ENCODE measurements around the gene FAM162A.

FAM162A gene

GRCh38 chr3:122416966-122417365 is 33.0 kb downstream of the FAM162A start:
- TF ChIP-seq CSDC2 (CRISPR knock-in tag; IDR thresholded peaks at IDR 0.05) (no peak), ZNF70 (CRISPR knock-in tag; IDR thresholded peaks at IDR 0.05) (no peak)
- ATAC-seq, result peak; percentile 44

- TF ChIP-seq ZFP3 (CRISPR knock-in tag; IDR thresholded peaks at IDR 0.05) (no peak), ZNF8 (CRISPR knock-in tag; IDR thresholded peaks at IDR 0.05) (no peak)
- no peak for ATAC-seq
Measured at GRCh38 chr3:122421101-122421500, 37.1 kb downstream of the FAM162A start.

GRCh38 chr3:122421836-122422235 is 37.9 kb downstream of the FAM162A start:
- no peak for TF ChIP-seq TSHZ2 (CRISPR knock-in tag; IDR thresholded peaks at IDR 0.05)
- TF ChIP-seq BACH2 (CRISPR knock-in tag; IDR thresholded peaks at IDR 0.05; ENCODE audit: borderline replicate concordance), result no peak
- no peak for ATAC-seq

GRCh38 chr3:122427857-122428471 is 44.0 kb downstream of the FAM162A start:
- no peak for ATAC-seq
- no peak for TF ChIP-seq RARB (CRISPR knock-in tag; IDR thresholded peaks at IDR 0.05)
- no peak for TF ChIP-seq TSHZ2 (CRISPR knock-in tag; IDR thresholded peaks at IDR 0.05)
- TF ChIP-seq CSRNP3 (CRISPR knock-in tag; IDR thresholded peaks at IDR 0.05), result no peak
- no peak for TF ChIP-seq SNAI2 (CRISPR knock-in tag; IDR thresholded peaks at IDR 0.05)
- no peak for TF ChIP-seq CREB5 (CRISPR knock-in tag; IDR thresholded peaks at IDR 0.05; ENCODE audit: low read depth)
- TF ChIP-seq BACH2 (CRISPR knock-in tag; IDR thresholded peaks at IDR 0.05; ENCODE audit: borderline replicate concordance), result no peak
- TF ChIP-seq GLIS3 (CRISPR knock-in tag; IDR thresholded peaks at IDR 0.05), result no peak
- TF ChIP-seq ISL1 (CRISPR knock-in tag; IDR thresholded peaks at IDR 0.05), result no peak
- no peak for TF ChIP-seq PATZ1 (CRISPR knock-in tag; IDR thresholded peaks at IDR 0.05; ENCODE audit: borderline replicate concordance)
- TF ChIP-seq ZNF8 (CRISPR knock-in tag; IDR thresholded peaks at IDR 0.05), result no peak

- ATAC-seq, result no peak
- TF ChIP-seq PATZ1 (CRISPR knock-in tag; IDR thresholded peaks at IDR 0.05; ENCODE audit: borderline replicate concordance) (no peak), SNAI2 (CRISPR knock-in tag; IDR thresholded peaks at IDR 0.05) (no peak), ZFP3 (CRISPR knock-in tag; IDR thresholded peaks at IDR 0.05) (no peak), ISL1 (CRISPR knock-in tag; IDR thresholded peaks at IDR 0.05) (no peak), ZNF8 (CRISPR knock-in tag; IDR thresholded peaks at IDR 0.05) (no peak), TOX (CRISPR knock-in tag; IDR thresholded peaks at IDR 0.05; ENCODE audit: borderline replicate concordance) (no peak), CSDC2 (CRISPR knock-in tag; IDR thresholded peaks at IDR 0.05) (no peak), TCF4 (CRISPR knock-in tag; IDR thresholded peaks at IDR 0.05; ENCODE audit: borderline replicate concordance) (no peak), ZFP30 (CRISPR knock-in tag; IDR thresholded peaks at IDR 0.05) (no peak), GLIS3 (CRISPR knock-in tag; IDR thresholded peaks at IDR 0.05) (no peak), TSHZ2 (CRISPR knock-in tag; IDR thresholded peaks at IDR 0.05) (no peak), ZNF565 (CRISPR knock-in tag; conservative IDR thresholded peaks at IDR 0.05; ENCODE audit: low read depth) (no peak)
Measured at GRCh38 chr3:122430371-122430770, 46.4 kb downstream of the FAM162A start.
